Neural cell (in vitro differentiated cells): ENCODE measurements around the gene ITGA11.

Source experiments
- EZH2 ChIP-seq: fragments of 200-600, 300-800 bp; shearing (Covaris generic), sonication (generic); IDR thresholded peaks from 2 replicates; pipeline ENCODE4 v1.6.1; 2014; ENCODE audit warnings: antibody characterized with exemption, low read length, borderline replicate concordance, mild to moderate bottlenecking; ENCODE audit not compliant: insufficient read depth, poor library complexity, severe bottlenecking
- MXI1 ChIP-seq: fragments of 450-650 bp; conservative IDR thresholded peaks from 2 replicates; pipeline ENCODE4 v1.6.1; 2014; ENCODE audit warnings: antibody characterized with exemption, mild to moderate bottlenecking; ENCODE audit not compliant: poor library complexity, severe bottlenecking
- POLR2AphosphoS5 ChIP-seq: IDR thresholded peaks from 2 replicates; pipeline ENCODE4 v1.6.1; 2012
- RAD21 ChIP-seq: fragments of 450-650 bp; conservative IDR thresholded peaks from 2 replicates; pipeline ENCODE4 v1.6.1; 2014; ENCODE audit warnings: antibody characterized with exemption, mild to moderate bottlenecking, moderate library complexity
- TF ChIP-seq, protein P1 (sequence below): fragments of 450-650 bp; IDR thresholded peaks from 2 replicates; pipeline ENCODE4 v1.5.1; 2014; ENCODE audit warnings: antibody characterized with exemption, mild to moderate bottlenecking, moderate library complexity; ENCODE audit not compliant: poor library complexity, severe bottlenecking
- TF ChIP-seq, protein P2 (sequence below): IDR thresholded peaks from 2 replicates; pipeline ENCODE4 v1.6.1; 2012; ENCODE audit warnings: borderline replicate concordance

DNA sequence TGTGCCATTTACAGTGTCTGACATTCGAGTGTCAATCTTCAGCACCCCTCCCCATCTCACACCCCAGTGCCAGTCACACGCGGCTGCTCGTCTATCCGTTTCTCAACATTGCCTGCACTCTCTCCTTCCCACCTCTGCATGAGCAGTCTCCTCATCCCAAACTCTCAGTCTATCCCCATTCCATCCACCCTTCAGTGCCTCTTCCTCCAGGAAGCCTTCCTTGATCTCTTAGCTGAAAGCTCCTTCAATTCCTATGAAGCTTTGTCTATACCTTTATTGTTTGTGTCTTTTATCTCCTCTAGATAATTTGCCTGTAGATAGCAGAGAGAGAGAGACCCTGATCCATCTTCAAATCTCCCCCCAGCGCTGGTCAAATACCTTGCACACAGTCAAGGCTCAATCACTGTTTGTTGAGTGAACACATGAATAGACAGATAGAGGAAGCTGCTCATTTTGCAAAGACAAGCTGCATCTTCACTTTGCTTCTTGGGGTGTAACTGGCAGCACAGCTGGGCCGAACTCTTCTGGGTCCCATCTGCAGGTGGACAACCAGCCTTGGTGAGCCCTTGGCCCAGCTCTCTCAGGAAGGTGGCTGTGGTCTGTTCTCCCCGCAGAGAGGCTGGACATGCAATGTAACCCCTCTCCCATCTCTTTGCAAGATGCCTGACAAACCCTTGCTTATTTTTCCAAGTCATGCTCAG, 52.8 kb downstream of the ITGA11 start:
- TF ChIP-seq, protein P1, sequence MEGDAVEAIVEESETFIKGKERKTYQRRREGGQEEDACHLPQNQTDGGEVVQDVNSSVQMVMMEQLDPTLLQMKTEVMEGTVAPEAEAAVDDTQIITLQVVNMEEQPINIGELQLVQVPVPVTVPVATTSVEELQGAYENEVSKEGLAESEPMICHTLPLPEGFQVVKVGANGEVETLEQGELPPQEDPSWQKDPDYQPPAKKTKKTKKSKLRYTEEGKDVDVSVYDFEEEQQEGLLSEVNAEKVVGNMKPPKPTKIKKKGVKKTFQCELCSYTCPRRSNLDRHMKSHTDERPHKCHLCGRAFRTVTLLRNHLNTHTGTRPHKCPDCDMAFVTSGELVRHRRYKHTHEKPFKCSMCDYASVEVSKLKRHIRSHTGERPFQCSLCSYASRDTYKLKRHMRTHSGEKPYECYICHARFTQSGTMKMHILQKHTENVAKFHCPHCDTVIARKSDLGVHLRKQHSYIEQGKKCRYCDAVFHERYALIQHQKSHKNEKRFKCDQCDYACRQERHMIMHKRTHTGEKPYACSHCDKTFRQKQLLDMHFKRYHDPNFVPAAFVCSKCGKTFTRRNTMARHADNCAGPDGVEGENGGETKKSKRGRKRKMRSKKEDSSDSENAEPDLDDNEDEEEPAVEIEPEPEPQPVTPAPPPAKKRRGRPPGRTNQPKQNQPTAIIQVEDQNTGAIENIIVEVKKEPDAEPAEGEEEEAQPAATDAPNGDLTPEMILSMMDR = no peak
- TF ChIP-seq, protein P2, sequence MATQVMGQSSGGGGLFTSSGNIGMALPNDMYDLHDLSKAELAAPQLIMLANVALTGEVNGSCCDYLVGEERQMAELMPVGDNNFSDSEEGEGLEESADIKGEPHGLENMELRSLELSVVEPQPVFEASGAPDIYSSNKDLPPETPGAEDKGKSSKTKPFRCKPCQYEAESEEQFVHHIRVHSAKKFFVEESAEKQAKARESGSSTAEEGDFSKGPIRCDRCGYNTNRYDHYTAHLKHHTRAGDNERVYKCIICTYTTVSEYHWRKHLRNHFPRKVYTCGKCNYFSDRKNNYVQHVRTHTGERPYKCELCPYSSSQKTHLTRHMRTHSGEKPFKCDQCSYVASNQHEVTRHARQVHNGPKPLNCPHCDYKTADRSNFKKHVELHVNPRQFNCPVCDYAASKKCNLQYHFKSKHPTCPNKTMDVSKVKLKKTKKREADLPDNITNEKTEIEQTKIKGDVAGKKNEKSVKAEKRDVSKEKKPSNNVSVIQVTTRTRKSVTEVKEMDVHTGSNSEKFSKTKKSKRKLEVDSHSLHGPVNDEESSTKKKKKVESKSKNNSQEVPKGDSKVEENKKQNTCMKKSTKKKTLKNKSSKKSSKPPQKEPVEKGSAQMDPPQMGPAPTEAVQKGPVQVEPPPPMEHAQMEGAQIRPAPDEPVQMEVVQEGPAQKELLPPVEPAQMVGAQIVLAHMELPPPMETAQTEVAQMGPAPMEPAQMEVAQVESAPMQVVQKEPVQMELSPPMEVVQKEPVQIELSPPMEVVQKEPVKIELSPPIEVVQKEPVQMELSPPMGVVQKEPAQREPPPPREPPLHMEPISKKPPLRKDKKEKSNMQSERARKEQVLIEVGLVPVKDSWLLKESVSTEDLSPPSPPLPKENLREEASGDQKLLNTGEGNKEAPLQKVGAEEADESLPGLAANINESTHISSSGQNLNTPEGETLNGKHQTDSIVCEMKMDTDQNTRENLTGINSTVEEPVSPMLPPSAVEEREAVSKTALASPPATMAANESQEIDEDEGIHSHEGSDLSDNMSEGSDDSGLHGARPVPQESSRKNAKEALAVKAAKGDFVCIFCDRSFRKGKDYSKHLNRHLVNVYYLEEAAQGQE = no peak
- no peak for TF ChIP-seq POLR2AphosphoS5
- no peak for TF ChIP-seq RAD21
- TF ChIP-seq EZH2 = no peak
- TF ChIP-seq MXI1 = no peak
